Calu3 (cell line): ENCODE data around the gene SBF1. TPM values are rescaled to one million over a fixed set of nuclear protein-coding genes. Genes with fewer than 3 reads are reported as not detected.
"Not testable (repeated sequence)": the region's sequence is repeated elsewhere in the genome, so short reads cannot be mapped to it uniquely, and the experiment has no call there.

ENCODE experiments used
- BruUV-seq: library from RNA; stranded (reverse); fragments of 400-500 nt; replicated peaks from 2 replicates; lab custom pipeline; 2021; lab: Mats Ljungman, UMichigan
- CTCF ChIA-PET: fragments of 300-600 bp; sonication (Branson Sonifier 250); formaldehyde crosslinking; loops from one replicate; lab custom pipeline; 2022; ENCODE audit warnings: antibody characterized with exemption; lab: Charles Lee
- DNase-seq: peaks from one replicate; pipeline ENCODE4 v3.0.0; 2022
- H3K27ac Mint-ChIP-seq: one replicate; pipeline ENCODE4 v1.8.0; 2022; ENCODE audit warnings: mixed read lengths; ENCODE audit not compliant: unreplicated experiment
- H3K27me3 Mint-ChIP-seq: one replicate; pipeline ENCODE4 v1.8.0; 2022; ENCODE audit warnings: mixed read lengths; ENCODE audit not compliant: unreplicated experiment
- H3K36me3 Mint-ChIP-seq: one replicate; pipeline ENCODE4 v1.8.0; 2022; ENCODE audit warnings: mild to moderate bottlenecking, moderate library complexity, mixed read lengths; ENCODE audit not compliant: insufficient read depth, unreplicated experiment
- H3K4me1 Mint-ChIP-seq: one replicate; pipeline ENCODE4 v1.8.0; 2022; ENCODE audit warnings: mild to moderate bottlenecking, low read depth, mixed read lengths; ENCODE audit not compliant: unreplicated experiment
- H3K4me3 Mint-ChIP-seq: one replicate; pipeline ENCODE4 v1.8.0; 2022; ENCODE audit warnings: mild to moderate bottlenecking, low read depth, moderate library complexity, mixed read lengths; ENCODE audit not compliant: unreplicated experiment
- H3K9me3 Mint-ChIP-seq: one replicate; pipeline ENCODE4 v1.8.0; 2022; ENCODE audit warnings: low read depth, mixed read lengths; ENCODE audit not compliant: unreplicated experiment
- intact Hi-C: fragments of 100-400 bp; cut with micrococcal nuclease; formaldehyde crosslinking; loops from one replicate; pipeline ENCODE4 v1.10.0; 2022; ENCODE audit not compliant: unreplicated experiment
- total RNA-seq: library from RNA; stranded (reverse); gene quantifications from 2 replicates; pipeline ENCODE4 v1.2.3, GENCODE V29; 2022
- TF ChIP-seq, protein P1 (sequence below): fragments of 200-600 bp; IDR thresholded peaks from one replicate; pipeline ENCODE4 v1.8.0; 2022; ENCODE audit warnings: antibody characterized with exemption; ENCODE audit not compliant: unreplicated experiment

The SBF1 gene
- total RNA-seq, 1 experiment from 2014 or later, result 104 TPM

DNA sequence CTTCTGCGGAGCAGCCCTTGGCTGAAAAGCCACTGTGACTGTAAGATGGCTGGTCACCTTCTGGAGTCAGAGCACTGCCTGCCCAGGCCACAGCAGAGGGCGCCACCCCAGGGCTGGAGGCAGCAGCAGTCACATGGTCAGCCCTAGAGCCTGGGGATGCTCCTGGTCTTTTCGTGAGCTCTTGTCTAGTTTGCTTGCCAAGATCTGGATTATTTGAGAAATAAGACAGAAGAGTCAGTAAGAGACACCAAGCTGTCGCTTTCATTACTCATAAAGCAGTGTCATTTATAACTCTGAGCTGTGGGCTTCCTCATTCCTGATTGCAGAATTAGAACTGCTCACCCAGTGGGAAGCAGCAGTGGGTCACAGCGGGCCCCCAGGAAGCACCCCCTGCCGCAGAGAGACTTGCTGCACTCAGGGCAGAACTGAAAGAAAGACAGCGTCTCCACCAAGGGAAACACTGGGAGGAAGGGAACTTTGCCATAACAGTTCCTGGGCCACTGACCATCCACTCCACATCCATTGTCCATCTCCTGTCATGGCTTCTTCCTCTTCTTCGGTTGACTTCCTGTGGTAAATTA lies 75.0 kb downstream of the SBF1 start:
- intact Hi-C loops, result no loop called here
- Mint-ChIP-seq H3K36me3 (peaks cover 42% of the 10 kb centered on the region), H3K27ac (no peak overlapping the region), H3K4me3 (no peak overlapping the region), H3K9me3 (no peaks in the 10 kb centered on the region), H3K4me1 (peaks cover 9% of the 10 kb centered on the region), H3K27me3 (no peaks in the 10 kb centered on the region)
- CTCF ChIA-PET, result interaction anchor here (0.5 to 0.8 kb wide), 4 partner anchors 17 to 259 kb away, joined by 3 to 4 read pairs (median 4); no protein-coding TSS in a partner anchor
- DNase-seq, result peak; percentile 51
- no TSS peak for BruUV-seq
- TF ChIP-seq, protein P1, sequence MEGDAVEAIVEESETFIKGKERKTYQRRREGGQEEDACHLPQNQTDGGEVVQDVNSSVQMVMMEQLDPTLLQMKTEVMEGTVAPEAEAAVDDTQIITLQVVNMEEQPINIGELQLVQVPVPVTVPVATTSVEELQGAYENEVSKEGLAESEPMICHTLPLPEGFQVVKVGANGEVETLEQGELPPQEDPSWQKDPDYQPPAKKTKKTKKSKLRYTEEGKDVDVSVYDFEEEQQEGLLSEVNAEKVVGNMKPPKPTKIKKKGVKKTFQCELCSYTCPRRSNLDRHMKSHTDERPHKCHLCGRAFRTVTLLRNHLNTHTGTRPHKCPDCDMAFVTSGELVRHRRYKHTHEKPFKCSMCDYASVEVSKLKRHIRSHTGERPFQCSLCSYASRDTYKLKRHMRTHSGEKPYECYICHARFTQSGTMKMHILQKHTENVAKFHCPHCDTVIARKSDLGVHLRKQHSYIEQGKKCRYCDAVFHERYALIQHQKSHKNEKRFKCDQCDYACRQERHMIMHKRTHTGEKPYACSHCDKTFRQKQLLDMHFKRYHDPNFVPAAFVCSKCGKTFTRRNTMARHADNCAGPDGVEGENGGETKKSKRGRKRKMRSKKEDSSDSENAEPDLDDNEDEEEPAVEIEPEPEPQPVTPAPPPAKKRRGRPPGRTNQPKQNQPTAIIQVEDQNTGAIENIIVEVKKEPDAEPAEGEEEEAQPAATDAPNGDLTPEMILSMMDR, result no peak

DNA sequence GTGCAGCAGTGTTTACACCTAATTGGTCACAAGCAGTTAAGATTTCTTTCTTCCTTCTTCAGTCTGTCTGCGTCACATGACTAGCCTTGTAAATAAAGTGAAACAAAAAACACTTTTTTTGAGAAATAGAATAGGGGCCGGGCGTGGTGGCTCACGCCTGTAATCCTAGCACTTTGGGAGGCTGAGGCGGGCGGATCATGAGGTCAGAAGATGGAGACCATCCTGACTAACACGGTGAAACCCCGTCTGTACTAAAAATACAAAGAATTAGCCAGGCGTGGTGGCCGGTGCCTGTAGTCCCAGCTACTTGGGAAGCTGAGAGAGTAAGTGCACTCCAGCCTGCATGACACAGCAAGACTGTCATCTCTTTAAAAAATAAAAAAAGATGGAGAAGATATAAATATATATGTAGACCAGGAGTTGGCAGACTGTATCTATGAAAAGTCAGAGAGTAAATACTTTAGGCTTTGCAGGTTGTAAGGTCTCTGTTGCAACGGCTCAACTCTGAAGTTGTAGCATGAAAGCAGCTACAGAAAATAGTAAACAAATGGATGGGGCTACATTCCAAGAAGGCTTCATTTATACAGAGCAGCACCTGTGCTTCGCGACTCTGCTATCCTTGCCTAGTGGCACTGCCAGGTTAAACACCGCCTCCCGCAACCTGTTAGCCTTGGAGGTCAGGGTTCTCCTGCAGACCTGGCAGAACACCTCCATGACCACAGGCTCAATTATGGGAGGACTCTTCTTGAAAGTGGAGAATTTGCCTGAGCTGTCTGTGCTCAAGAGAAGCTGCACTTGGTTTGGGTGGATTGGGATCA lies 75.8 kb downstream of the SBF1 start:
- Mint-ChIP-seq H3K27me3 (no peaks in the 10 kb centered on the region), H3K4me1 (peaks cover 9% of the 10 kb centered on the region), H3K9me3 (no peaks in the 10 kb centered on the region), H3K36me3 (peaks cover 50% of the 10 kb centered on the region), H3K27ac (no peak overlapping the region), H3K4me3 (no peak overlapping the region)
- CTCF ChIA-PET, result interaction anchor here (0.8 kb wide), 1 partner anchor 221 kb away, joined by 3 read pairs; no protein-coding TSS in a partner anchor
- no TSS peak for BruUV-seq
- TF ChIP-seq, protein P1, result no peak
- intact Hi-C loops, result no loop called here
- DNase-seq, result no peak

DNA sequence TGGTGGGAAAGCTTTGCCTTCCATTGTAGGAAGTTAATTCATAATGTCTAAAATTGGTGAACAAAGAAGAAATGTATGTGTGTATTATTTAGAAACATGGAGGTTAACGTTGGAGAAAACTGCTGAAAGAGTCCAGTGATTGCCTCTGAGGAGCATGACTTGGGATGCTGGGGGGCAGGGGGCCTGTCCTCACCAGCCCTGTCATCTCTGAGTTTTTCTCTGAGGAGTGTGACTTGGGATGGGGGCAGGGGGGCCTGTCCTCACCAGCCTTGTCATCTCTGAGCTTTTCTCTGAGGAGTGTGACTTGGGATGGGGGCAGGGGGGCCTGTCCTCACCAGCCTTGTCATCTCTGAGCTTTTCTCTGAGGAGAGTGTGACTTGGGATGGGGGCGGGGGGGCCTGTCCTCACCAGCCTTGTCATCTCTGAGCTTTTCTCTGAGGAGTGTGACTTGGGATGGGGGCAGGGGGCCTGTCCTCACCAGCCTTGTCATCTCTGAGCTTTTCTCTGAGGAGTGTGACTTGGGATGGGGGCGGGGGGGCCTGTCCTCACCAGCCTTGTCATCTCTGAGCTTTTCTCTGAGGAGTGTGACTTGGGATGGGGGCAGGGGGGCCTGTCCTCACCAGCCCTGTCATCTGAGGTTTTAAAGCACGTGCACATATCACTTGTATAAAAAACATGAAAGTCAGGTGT lies 77.3 kb downstream of the SBF1 start:
- H3K27ac Mint-ChIP-seq, BruUV-seq, H3K4me3 Mint-ChIP-seq, H3K9me3 Mint-ChIP-seq, intact Hi-C loops, H3K4me1 Mint-ChIP-seq, CTCF ChIA-PET, DNase-seq, H3K27me3 Mint-ChIP-seq: not testable (repeated sequence)
- H3K36me3 Mint-ChIP-seq, result peaks cover 60% of the 10 kb centered on the region

DNA sequence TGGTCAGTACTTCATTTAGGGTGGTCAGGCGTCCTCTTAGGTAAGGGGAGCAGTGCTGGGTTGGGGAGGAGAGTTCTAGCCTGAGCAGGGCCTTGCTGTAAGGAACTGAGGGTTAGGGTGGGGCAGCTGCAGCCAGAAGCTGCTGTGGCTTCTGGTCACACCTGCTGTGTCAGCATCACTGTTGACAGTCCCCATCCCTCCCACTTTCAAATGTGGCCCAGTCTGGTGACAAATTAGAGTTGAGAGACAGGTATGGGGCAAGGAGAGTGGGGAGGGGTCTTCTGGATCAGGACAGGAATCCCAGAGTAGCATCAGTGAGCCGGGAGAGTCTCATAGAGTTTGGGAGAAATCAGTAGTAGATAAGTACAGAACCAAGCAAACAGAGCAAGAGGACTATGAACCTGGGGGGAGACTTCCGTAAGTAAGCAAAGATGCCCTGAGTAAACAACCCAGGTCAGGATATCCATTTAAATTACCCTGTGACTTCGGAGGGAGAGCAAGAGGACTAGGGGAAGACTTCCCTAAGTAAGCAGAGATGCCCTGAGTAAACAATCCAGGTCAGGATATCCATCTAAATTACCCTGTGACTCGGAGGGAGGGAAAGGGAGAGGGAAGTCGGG lies 78.0 kb downstream of the SBF1 start:
- CTCF ChIA-PET, result no interaction called here
- no peak overlapping the region for H3K27ac Mint-ChIP-seq
- no peak overlapping the region for H3K4me3 Mint-ChIP-seq
- TF ChIP-seq, protein P1, result no peak
- BruUV-seq, result no TSS peak
- H3K36me3 Mint-ChIP-seq, result peaks cover 58% of the 10 kb centered on the region
- H3K4me1 Mint-ChIP-seq, result peaks cover 9% of the 10 kb centered on the region
- intact Hi-C loops, result no loop called here
- H3K27me3 Mint-ChIP-seq, result no peaks in the 10 kb centered on the region
- H3K9me3 Mint-ChIP-seq, result no peaks in the 10 kb centered on the region
- DNase-seq, result no peak

Other genes with a start within 250 kb of the SBF1 start
- gene TUBGCP6, start 230.0 kb downstream of the SBF1 start, total RNA-seq, result 49.7 and 54.7 TPM in 2 replicates
- 52.9 and 69.2 TPM in 2 replicates for gene HDAC10, start 223.8 kb downstream of the SBF1 start, total RNA-seq
- 21.1 and 27.5 TPM in 2 replicates for gene MAPK12, start 213.4 kb downstream of the SBF1 start, total RNA-seq
- 14.3 and 23.7 TPM in 2 replicates for gene MAPK11, start 204.7 kb downstream of the SBF1 start, total RNA-seq
- gene PLXNB2, start 167.4 kb downstream of the SBF1 start, total RNA-seq, result 298 and 337 TPM in 2 replicates
- gene DENND6B, start 148.0 kb downstream of the SBF1 start, total RNA-seq, result 13.2 and 19.0 TPM in 2 replicates
- 47.1 and 50.0 TPM in 2 replicates for gene PPP6R2, start 131.7 kb downstream of the SBF1 start, total RNA-seq
- 10.2 and 13.6 TPM in 2 replicates for gene ADM2, start 6.5 kb upstream of the SBF1 start, total RNA-seq
- 0.45 TPM in 1 of 2 replicates, not detected in the other for gene MIOX, start 11.8 kb upstream of the SBF1 start, total RNA-seq
- gene LMF2, start 32.7 kb upstream of the SBF1 start, total RNA-seq, result 85.2 and 87.1 TPM in 2 replicates
- gene NCAPH2, start 33.2 kb upstream of the SBF1 start, total RNA-seq, result 73.2 and 92.0 TPM in 2 replicates
- gene SCO2, start 50.6 kb upstream of the SBF1 start, total RNA-seq, result 3.6 and 5.3 TPM in 2 replicates
- gene TYMP, start 55.0 kb upstream of the SBF1 start, total RNA-seq, result 44.1 and 62.2 TPM in 2 replicates
- gene KLHDC7B, start 70.9 kb upstream of the SBF1 start, total RNA-seq, result 1.6 and 3.0 TPM in 2 replicates
- not detected in 2 replicates for gene SYCE3, start 87.9 kb upstream of the SBF1 start, total RNA-seq
- gene CPT1B, start 103.4 kb upstream of the SBF1 start, total RNA-seq, result 72.6 and 77.0 TPM in 2 replicates
- gene CHKB, start 107.8 kb upstream of the SBF1 start, total RNA-seq, result 80.9 and 83.2 TPM in 2 replicates
- gene MAPK8IP2, start 125.8 kb upstream of the SBF1 start, total RNA-seq, result 2.9 and 3.1 TPM in 2 replicates
- 39.4 and 40.2 TPM in 2 replicates for gene ARSA, start 153.1 kb upstream of the SBF1 start, total RNA-seq
- 2.1 and 2.5 TPM in 2 replicates for gene SHANK3, start 197.8 kb upstream of the SBF1 start, total RNA-seq